A549 (cell line): ENCODE results near the gene NOXO1.

Experiments
- CEBPB ChIP-seq, 2 experiments: fragments of >200 bp in 1 of 2; sonication (Bioruptor Twin) in 1 of 2; formaldehyde crosslinking in 1 of 2; IDR thresholded peaks; 2 replicates each; pipeline ENCODE4 v1.6.1; 2012 to 2016
- MAFK ChIP-seq: fragments of 450-650 bp; IDR thresholded peaks from 2 replicates; pipeline ENCODE4 v1.6.1; 2014; ENCODE audit not compliant: partially characterized antibody
- POLR2A ChIP-seq: IDR thresholded peaks from 2 replicates; pipeline ENCODE4 v1.6.1; 2012; ENCODE audit warnings: mild to moderate bottlenecking, low read length
- TP53 ChIP-seq: fragments of 250-450 bp; sonication (Bioruptor Pico); IDR thresholded peaks from 2 replicates; pipeline ENCODE4 v1.5.0; 2021; ENCODE audit warnings: mild to moderate bottlenecking, moderate library complexity
- TF ChIP-seq, protein P1 (sequence below): fragments of >200 bp; sonication (Bioruptor Twin); formaldehyde crosslinking; IDR thresholded peaks from 3 replicates; pipeline ENCODE4 v1.5.1; 2016
- TF ChIP-seq, protein P2 (sequence below): fragments of 200-600 bp; sonication (generic); IDR thresholded peaks from 2 replicates; pipeline ENCODE4 v1.6.1; 2016; ENCODE audit warnings: antibody characterized with exemption, mild to moderate bottlenecking, moderate library complexity

GRCh38 chr16:1938910-1939309 is 42.4 kb downstream of the NOXO1 start:
- TF ChIP-seq, protein P1, sequence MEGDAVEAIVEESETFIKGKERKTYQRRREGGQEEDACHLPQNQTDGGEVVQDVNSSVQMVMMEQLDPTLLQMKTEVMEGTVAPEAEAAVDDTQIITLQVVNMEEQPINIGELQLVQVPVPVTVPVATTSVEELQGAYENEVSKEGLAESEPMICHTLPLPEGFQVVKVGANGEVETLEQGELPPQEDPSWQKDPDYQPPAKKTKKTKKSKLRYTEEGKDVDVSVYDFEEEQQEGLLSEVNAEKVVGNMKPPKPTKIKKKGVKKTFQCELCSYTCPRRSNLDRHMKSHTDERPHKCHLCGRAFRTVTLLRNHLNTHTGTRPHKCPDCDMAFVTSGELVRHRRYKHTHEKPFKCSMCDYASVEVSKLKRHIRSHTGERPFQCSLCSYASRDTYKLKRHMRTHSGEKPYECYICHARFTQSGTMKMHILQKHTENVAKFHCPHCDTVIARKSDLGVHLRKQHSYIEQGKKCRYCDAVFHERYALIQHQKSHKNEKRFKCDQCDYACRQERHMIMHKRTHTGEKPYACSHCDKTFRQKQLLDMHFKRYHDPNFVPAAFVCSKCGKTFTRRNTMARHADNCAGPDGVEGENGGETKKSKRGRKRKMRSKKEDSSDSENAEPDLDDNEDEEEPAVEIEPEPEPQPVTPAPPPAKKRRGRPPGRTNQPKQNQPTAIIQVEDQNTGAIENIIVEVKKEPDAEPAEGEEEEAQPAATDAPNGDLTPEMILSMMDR = no peak
- TF ChIP-seq POLR2A = no peak
- no peak for TF ChIP-seq MAFK
- TF ChIP-seq, protein P2, sequence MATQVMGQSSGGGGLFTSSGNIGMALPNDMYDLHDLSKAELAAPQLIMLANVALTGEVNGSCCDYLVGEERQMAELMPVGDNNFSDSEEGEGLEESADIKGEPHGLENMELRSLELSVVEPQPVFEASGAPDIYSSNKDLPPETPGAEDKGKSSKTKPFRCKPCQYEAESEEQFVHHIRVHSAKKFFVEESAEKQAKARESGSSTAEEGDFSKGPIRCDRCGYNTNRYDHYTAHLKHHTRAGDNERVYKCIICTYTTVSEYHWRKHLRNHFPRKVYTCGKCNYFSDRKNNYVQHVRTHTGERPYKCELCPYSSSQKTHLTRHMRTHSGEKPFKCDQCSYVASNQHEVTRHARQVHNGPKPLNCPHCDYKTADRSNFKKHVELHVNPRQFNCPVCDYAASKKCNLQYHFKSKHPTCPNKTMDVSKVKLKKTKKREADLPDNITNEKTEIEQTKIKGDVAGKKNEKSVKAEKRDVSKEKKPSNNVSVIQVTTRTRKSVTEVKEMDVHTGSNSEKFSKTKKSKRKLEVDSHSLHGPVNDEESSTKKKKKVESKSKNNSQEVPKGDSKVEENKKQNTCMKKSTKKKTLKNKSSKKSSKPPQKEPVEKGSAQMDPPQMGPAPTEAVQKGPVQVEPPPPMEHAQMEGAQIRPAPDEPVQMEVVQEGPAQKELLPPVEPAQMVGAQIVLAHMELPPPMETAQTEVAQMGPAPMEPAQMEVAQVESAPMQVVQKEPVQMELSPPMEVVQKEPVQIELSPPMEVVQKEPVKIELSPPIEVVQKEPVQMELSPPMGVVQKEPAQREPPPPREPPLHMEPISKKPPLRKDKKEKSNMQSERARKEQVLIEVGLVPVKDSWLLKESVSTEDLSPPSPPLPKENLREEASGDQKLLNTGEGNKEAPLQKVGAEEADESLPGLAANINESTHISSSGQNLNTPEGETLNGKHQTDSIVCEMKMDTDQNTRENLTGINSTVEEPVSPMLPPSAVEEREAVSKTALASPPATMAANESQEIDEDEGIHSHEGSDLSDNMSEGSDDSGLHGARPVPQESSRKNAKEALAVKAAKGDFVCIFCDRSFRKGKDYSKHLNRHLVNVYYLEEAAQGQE = no peak
- TF ChIP-seq TP53 (CRISPR knock-in tag) = no peak
- no peak for TF ChIP-seq CEBPB (IDR thresholded peaks at IDR 0.05)
